Lower leg skin (tissue), 3 donors: ENCODE data around the gene FBLL1.

Experiments
- POLR2A ChIP-seq, 2 donors: fragments of 450-650 bp; IDR thresholded peaks; one replicate each; pipeline ENCODE4 v1.6.1; 2016 to 2017; ENCODE audit warnings: antibody characterized with exemption in 2 of 2, mild to moderate bottlenecking in 1 of 2, moderate library complexity in 1 of 2
- TF ChIP-seq, protein P1 (sequence below), 3 donors: fragments of 450-650 bp; IDR thresholded peaks; one replicate each; pipeline ENCODE4 v1.5.1; 2016; ENCODE audit warnings: antibody characterized with exemption in 3 of 3, mild to moderate bottlenecking in 3 of 3, moderate library complexity in 2 of 3

GRCh38 chr5:168529374-168530234 lies 499 bp downstream of the FBLL1 start:
- TF ChIP-seq, protein P1, sequence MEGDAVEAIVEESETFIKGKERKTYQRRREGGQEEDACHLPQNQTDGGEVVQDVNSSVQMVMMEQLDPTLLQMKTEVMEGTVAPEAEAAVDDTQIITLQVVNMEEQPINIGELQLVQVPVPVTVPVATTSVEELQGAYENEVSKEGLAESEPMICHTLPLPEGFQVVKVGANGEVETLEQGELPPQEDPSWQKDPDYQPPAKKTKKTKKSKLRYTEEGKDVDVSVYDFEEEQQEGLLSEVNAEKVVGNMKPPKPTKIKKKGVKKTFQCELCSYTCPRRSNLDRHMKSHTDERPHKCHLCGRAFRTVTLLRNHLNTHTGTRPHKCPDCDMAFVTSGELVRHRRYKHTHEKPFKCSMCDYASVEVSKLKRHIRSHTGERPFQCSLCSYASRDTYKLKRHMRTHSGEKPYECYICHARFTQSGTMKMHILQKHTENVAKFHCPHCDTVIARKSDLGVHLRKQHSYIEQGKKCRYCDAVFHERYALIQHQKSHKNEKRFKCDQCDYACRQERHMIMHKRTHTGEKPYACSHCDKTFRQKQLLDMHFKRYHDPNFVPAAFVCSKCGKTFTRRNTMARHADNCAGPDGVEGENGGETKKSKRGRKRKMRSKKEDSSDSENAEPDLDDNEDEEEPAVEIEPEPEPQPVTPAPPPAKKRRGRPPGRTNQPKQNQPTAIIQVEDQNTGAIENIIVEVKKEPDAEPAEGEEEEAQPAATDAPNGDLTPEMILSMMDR (IDR thresholded peaks at IDR 0.05), result no peak
- TF ChIP-seq POLR2A (IDR thresholded peaks at IDR 0.05), result no peak
